Measurements from ENCODE around the gene SLC15A1. TPM values are rescaled to one million over a fixed set of nuclear protein-coding genes. Genes with fewer than 3 reads are reported as not detected.

The SLC15A1 gene, protein sequence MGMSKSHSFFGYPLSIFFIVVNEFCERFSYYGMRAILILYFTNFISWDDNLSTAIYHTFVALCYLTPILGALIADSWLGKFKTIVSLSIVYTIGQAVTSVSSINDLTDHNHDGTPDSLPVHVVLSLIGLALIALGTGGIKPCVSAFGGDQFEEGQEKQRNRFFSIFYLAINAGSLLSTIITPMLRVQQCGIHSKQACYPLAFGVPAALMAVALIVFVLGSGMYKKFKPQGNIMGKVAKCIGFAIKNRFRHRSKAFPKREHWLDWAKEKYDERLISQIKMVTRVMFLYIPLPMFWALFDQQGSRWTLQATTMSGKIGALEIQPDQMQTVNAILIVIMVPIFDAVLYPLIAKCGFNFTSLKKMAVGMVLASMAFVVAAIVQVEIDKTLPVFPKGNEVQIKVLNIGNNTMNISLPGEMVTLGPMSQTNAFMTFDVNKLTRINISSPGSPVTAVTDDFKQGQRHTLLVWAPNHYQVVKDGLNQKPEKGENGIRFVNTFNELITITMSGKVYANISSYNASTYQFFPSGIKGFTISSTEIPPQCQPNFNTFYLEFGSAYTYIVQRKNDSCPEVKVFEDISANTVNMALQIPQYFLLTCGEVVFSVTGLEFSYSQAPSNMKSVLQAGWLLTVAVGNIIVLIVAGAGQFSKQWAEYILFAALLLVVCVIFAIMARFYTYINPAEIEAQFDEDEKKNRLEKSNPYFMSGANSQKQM
- 1 to 10 TPM in 1 of 2 donors, under 1 TPM in 1; 0.34 to 1.3 TPM for total RNA-seq

DNA sequence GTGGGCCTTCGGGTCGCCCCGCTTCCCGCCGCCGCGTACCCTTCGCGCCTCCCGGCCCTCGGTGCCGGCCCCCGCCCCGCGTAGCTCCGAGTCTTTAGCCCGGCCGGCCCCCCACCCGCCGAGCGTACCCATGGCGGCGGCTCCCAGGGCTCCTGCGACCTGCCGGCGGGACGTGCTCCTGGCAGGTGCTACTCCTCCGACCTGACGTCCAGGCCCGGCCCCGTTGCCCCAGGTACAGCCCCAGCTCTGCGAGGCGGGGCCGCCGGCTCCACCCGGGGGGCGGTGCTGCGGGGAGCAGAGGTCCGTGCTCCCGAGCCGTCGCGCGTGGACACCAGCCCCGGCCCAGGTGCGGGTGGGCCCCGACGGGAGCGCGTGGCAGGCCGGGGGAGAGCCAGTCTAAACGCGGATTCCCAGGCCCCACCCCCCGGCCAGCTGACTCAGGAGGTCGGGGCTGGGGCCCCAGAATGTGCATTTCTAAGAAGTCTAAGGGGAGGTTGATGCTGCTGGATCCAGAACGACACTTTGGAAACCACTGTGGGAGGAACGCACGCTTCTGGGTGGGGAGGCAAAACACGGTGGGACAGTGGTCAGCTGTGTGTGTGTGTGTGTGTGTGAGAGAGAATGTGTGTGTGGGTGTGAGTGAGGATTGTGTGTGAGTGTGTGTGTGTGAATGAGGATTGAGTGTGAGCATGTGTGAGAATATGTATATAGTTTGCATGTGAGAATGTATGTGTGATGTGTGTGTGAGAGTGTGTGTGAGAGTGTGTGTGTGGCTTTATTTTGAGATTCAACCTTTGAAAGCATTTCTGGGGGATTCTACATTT, at the start of gene SLC15A1:
Gene SLC15A1 (minus strand): TSS at position 206 of the 824 bp plus-strand sequence. CDS start 74 bp downstream, at position 132.
- no peaks in the 10 kb centered on the region for H3K27me3 ChIP-seq (replicated peaks; ENCODE audit: insufficient read depth)
- WGBS = 15% methylated on average over 29 of the region's 59 CpGs
- no peaks in the 10 kb centered on the region for H3K36me3 ChIP-seq
- TF ChIP-seq POLR2A (IDR thresholded peaks at IDR 0.05) (no peak), POLR2AphosphoS5 (IDR thresholded peaks at IDR 0.05) (no peak)
- TF ChIP-seq, protein P1, sequence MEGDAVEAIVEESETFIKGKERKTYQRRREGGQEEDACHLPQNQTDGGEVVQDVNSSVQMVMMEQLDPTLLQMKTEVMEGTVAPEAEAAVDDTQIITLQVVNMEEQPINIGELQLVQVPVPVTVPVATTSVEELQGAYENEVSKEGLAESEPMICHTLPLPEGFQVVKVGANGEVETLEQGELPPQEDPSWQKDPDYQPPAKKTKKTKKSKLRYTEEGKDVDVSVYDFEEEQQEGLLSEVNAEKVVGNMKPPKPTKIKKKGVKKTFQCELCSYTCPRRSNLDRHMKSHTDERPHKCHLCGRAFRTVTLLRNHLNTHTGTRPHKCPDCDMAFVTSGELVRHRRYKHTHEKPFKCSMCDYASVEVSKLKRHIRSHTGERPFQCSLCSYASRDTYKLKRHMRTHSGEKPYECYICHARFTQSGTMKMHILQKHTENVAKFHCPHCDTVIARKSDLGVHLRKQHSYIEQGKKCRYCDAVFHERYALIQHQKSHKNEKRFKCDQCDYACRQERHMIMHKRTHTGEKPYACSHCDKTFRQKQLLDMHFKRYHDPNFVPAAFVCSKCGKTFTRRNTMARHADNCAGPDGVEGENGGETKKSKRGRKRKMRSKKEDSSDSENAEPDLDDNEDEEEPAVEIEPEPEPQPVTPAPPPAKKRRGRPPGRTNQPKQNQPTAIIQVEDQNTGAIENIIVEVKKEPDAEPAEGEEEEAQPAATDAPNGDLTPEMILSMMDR (IDR thresholded peaks at IDR 0.05) = no peak
- H3K4me1 ChIP-seq (replicated peaks) = no peaks in the 10 kb centered on the region
- no peaks in the 10 kb centered on the region for H3K9me3 ChIP-seq
- H3K27ac ChIP-seq = no peak within 1 kb of the TSS
- intact Hi-C loops (cut with DNase I) = no loop called here
- no peak for DNase-seq (ENCODE audit: low spot score)
- peak within 1 kb of the TSS; percentile 23 to 38 for H3K4me3 ChIP-seq

DNA sequence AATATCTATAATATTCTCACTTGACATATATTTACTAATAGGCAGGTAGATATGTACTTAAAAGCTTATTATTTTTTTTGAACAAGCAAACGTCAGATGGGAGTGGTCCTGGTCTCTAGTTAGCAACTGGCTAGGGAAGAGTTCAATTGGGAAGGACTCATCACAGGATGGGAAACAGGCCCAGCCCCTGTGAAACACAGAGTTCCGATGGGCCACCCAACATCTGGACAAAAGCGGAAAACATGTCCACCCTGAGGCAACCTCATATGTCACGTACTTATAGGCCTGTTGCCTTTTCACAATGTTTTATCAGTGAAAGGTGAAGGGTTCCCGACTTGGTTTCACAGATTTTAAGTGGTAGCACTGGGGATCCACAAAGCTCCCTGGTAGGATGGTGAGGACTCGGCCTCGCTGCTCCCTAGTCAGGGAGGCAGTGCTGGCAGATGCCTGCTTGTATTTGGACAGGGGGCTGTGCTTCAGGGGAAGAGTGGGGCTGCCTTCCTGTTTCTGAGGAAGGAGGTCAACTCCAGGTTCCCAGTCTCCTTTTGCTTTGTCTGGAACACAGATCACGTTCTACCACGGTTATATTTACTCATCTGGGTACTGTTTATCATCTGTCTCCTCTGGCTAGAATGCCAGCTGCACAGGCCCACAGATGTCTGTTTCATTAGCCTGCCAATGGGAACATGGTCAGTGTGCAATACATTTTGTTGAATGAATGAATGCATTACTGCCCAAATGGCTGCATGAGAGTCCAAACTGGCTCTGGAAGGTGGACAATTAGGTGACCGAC, 49.4 kb upstream of the SLC15A1 start:
- DNase-seq (ENCODE audit: low spot score) = no peak
- H3K27ac ChIP-seq = no peak overlapping the region
- intact Hi-C loops (cut with DNase I) = no loop called here
- no peak overlapping the region for H3K4me3 ChIP-seq
- 77% methylated on average over 10 of the region's 10 CpGs for WGBS
- H3K4me1 ChIP-seq (replicated peaks) = no peaks in the 10 kb centered on the region
- H3K36me3 ChIP-seq = peaks cover 0 to 5% of the 10 kb centered on the region in 2 donors
- H3K9me3 ChIP-seq = no peaks in the 10 kb centered on the region
- H3K27me3 ChIP-seq (replicated peaks; ENCODE audit: insufficient read depth) = no peaks in the 10 kb centered on the region
- no peak for TF ChIP-seq POLR2A (IDR thresholded peaks at IDR 0.05)
- TF ChIP-seq, protein P1 (IDR thresholded peaks at IDR 0.05) = no peak

DNA sequence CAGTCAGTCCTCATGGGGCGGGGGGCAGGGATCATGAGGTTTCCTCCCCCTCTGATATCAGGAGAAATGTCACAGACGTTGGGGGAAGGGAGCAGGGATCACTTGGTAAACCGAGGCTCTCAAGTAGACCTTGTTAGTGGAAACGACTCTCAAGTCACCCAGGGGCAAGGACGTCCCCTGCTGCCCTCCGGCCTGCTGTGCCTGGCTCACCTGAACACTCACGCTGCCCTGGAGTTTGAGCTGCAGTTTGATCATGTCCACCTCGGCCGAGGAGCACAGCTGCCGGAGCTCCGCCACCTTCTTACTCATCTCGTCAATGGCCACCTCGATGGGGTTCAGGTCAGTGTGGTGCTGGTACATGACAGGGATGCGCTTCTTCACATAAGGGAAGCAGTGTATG, 47.6 kb upstream of the SLC15A1 start:
- TF ChIP-seq POLR2AphosphoS5 (IDR thresholded peaks at IDR 0.05) = no peak
- no peak for TF ChIP-seq POLR2A (IDR thresholded peaks at IDR 0.05)
- TF ChIP-seq, protein P1 (IDR thresholded peaks at IDR 0.05) = no peak
- intact Hi-C loops (cut with DNase I) = no loop called here
- Histone ChIP-seq H3K27ac (no peak overlapping the region), H3K4me1 (replicated peaks) (no peaks in the 10 kb centered on the region), H3K27me3 (replicated peaks; ENCODE audit: insufficient read depth) (no peaks in the 10 kb centered on the region), H3K4me3 (no peak overlapping the region), H3K9me3 (no peaks in the 10 kb centered on the region), H3K36me3 (peaks cover 0 to 5% of the 10 kb centered on the region in 2 donors)
- DNase-seq (ENCODE audit: low spot score) = no peak
- WGBS = 94% methylated on average over 14 of the region's 14 CpGs

DNA sequence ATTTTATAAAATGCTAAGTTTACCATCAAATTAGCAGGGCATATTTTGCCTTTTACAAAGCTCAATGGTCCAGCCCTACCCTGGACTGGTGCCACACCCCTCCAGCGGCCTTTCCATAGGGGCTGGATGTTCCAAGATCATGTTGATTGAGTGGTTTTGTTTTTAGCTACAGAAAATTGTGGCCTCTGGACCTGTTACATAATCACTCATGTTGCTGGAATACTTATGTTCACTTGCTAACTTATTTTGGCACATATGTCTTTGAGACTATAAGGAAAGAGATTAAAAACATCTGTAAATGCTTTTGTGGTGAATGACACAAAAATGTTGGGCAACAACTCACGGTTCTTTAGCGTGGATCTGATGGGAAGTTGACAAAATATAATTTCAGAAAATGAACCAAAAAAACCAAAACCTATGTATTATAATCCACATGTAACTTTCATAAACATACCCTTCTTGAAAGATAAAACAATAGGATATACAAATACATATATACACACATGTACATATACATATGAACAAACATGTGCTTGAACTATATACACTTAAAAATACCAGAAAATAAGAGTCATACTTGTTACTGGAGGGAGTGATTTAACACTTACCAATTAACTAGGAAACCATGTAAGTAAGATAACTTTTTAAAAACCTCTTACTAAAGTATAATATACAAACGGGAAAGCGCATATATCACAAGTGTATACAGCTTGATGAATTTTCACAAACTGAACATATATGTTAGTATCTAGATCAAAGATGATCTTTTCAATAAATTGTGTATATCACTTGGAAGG, 46.6 kb upstream of the SLC15A1 start:
- Histone ChIP-seq H3K27ac (no peak overlapping the region), H3K27me3 (replicated peaks; ENCODE audit: insufficient read depth) (no peaks in the 10 kb centered on the region), H3K9me3 (no peaks in the 10 kb centered on the region), H3K4me1 (replicated peaks) (no peaks in the 10 kb centered on the region), H3K4me3 (no peak overlapping the region), H3K36me3 (no peaks in the 10 kb centered on the region)
- intact Hi-C loops (cut with DNase I) = no loop called here
- DNase-seq (ENCODE audit: low spot score) = no peak
- TF ChIP-seq, protein P1 (IDR thresholded peaks at IDR 0.05) = no peak
- TF ChIP-seq POLR2AphosphoS5 (IDR thresholded peaks at IDR 0.05) = no peak
- no peak for TF ChIP-seq POLR2A (IDR thresholded peaks at IDR 0.05)
- 82% methylated on average over 5 of the region's 5 CpGs for WGBS
